Type B pancreatic cell (in vitro differentiated cells): ENCODE data around the gene PLCH2. TPM values are rescaled to one million over a fixed set of nuclear protein-coding genes. Genes with fewer than 3 reads are reported as not detected.

Experiments
- DNase-seq: peaks from one replicate; pipeline ENCODE4 v3.0.0; 2021; ENCODE audit warnings: mixed read lengths; ENCODE audit not compliant: unreplicated experiment; ENCODE audit errors: extremely low spot score
- H3K27ac Mint-ChIP-seq: 2 replicates; pipeline ENCODE4 v1.8.0; 2021; ENCODE audit warnings: mild to moderate bottlenecking, mixed read lengths
- H3K27me3 Mint-ChIP-seq: 2 replicates; pipeline ENCODE4 v1.8.0; 2021; ENCODE audit warnings: mixed read lengths
- H3K36me3 Mint-ChIP-seq: 2 replicates; pipeline ENCODE4 v1.8.0; 2021; ENCODE audit warnings: mixed read lengths
- H3K4me1 Mint-ChIP-seq: one replicate; pipeline ENCODE4 v1.8.0; 2021; ENCODE audit warnings: mixed read lengths; ENCODE audit not compliant: unreplicated experiment
- H3K4me3 Mint-ChIP-seq: 2 replicates; pipeline ENCODE4 v1.8.0; 2021; ENCODE audit warnings: mild to moderate bottlenecking, mixed read lengths
- H3K9me3 Mint-ChIP-seq: 2 replicates; pipeline ENCODE4 v1.8.0; 2021; ENCODE audit warnings: mixed read lengths
- CTCF ChIP-seq: fragments of 200-600 bp; sonication (generic); conservative IDR thresholded peaks from 2 replicates; pipeline ENCODE4 v1.5.0; 2021; ENCODE audit warnings: antibody characterized with exemption, mild to moderate bottlenecking
- total RNA-seq: library from RNA; stranded (reverse); gene quantifications from 2 replicates; pipeline ENCODE4 v1.2.1, GENCODE V29; 2021; ENCODE audit warnings: low replicate concordance

Gene PLCH2
- total RNA-seq, 1 donor from 2014 or later: 0.82 TPM

GRCh38 chr1:2442661-2443060, 33.4 kb upstream of the PLCH2 start:
- no peak for TF ChIP-seq CTCF
- Mint-ChIP-seq H3K27me3 (peaks cover 43% of the 10 kb centered on the region), H3K27ac (no peak overlapping the region), H3K4me1 (no peaks in the 10 kb centered on the region), H3K36me3 (no peaks in the 10 kb centered on the region), H3K9me3 (no peaks in the 10 kb centered on the region), H3K4me3 (peak overlapping the region; percentile 54)
- no peak for DNase-seq

GRCh38 chr1:2443277-2444137, 32.6 kb upstream of the PLCH2 start:
- DNase-seq: no peak
- Mint-ChIP-seq H3K4me1 (peaks cover 4% of the 10 kb centered on the region), H3K27me3 (peaks cover 44% of the 10 kb centered on the region)

GRCh38 chr1:2444138-2444591, 31.9 kb upstream of the PLCH2 start:
- Mint-ChIP-seq H3K4me3 (no peak overlapping the region), H3K36me3 (no peaks in the 10 kb centered on the region), H3K9me3 (no peaks in the 10 kb centered on the region), H3K4me1 (peaks cover 4% of the 10 kb centered on the region), H3K27ac (no peak overlapping the region), H3K27me3 (peaks cover 44% of the 10 kb centered on the region)
- TF ChIP-seq CTCF: no peak
- DNase-seq: no peak

More at GRCh38 chr1:2443277-2444137, 32.6 kb upstream of the PLCH2 start:
- Mint-ChIP-seq H3K27ac (no peak overlapping the region), H3K36me3 (no peaks in the 10 kb centered on the region), H3K9me3 (no peaks in the 10 kb centered on the region), H3K4me3 (no peak overlapping the region)
- peak; percentile 38 for TF ChIP-seq CTCF

- no peaks in the 10 kb centered on the region for H3K9me3 Mint-ChIP-seq
- TF ChIP-seq CTCF: no peak
Observed at GRCh38 chr1:2445162-2445822, 30.8 kb upstream of the PLCH2 start.

GRCh38 chr1:2445823-2446215, 30.3 kb upstream of the PLCH2 start:
- Mint-ChIP-seq H3K36me3 (no peaks in the 10 kb centered on the region), H3K9me3 (no peaks in the 10 kb centered on the region), H3K4me1 (peaks cover 4% of the 10 kb centered on the region), H3K27me3 (peaks cover 41% of the 10 kb centered on the region), H3K4me3 (no peak overlapping the region), H3K27ac (no peak overlapping the region)
- no peak for TF ChIP-seq CTCF
- DNase-seq: no peak

More at GRCh38 chr1:2445162-2445822, 30.8 kb upstream of the PLCH2 start:
- H3K27me3 Mint-ChIP-seq: peaks cover 44% of the 10 kb centered on the region
- no peak for DNase-seq
- peaks cover 4% of the 10 kb centered on the region for H3K4me1 Mint-ChIP-seq
- no peak overlapping the region for H3K27ac Mint-ChIP-seq
- no peaks in the 10 kb centered on the region for H3K36me3 Mint-ChIP-seq
- peak overlapping the region; percentile 22 for H3K4me3 Mint-ChIP-seq
